Transverse colon (tissue), 3 donors: ENCODE results near the gene MROH2B.

Experiments used
- CTCF ChIP-seq, 5 experiments: fragments of 200-600 bp in 3 of 5; fragments of 450-650 bp in 2 of 5; sonication (generic) in 3 of 5; IDR thresholded peaks; 1 replicate in 2 of 5; 2 replicates in 3 of 5; pipeline ENCODE4 v1.5.1; 2016 to 2017; ENCODE audit warnings: antibody characterized with exemption in 5 of 5, inconsistent platforms in 3 of 5, mild to moderate bottlenecking in 2 of 5, moderate library complexity in 1 of 5
- EP300 ChIP-seq: sonication (generic); formaldehyde crosslinking; IDR thresholded peaks from one replicate; pipeline ENCODE4 v1.6.1; 2017; ENCODE audit warnings: antibody characterized with exemption, low read depth
- POLR2A ChIP-seq: fragments of 450-650 bp; IDR thresholded peaks from one replicate; pipeline ENCODE4 v1.6.1; 2016; ENCODE audit warnings: antibody characterized with exemption, mild to moderate bottlenecking, moderate library complexity

- TF ChIP-seq CTCF (IDR thresholded peaks at IDR 0.05) (no peak), POLR2A (no peak), EP300 (no peak)
Measured at GRCh38 chr5:41120600-41120999, 49.5 kb upstream of the MROH2B start.
